ENCODE measurements around the gene GNAQ. TPM values are rescaled to one million over a fixed set of nuclear protein-coding genes. Genes with fewer than 3 reads are reported as not detected.

GNAQ gene
- total RNA-seq, 1 donor from 2014 or later: 0.20 TPM

GRCh38 chr9:77808751-77809081 is 222.9 kb downstream of the GNAQ start:
- H3K9me3 Mint-ChIP-seq: no peaks in the 10 kb centered on the region
- TF ChIP-seq CTCF (IDR thresholded peaks at IDR 0.05): no peak
- H3K27ac Mint-ChIP-seq: no peak overlapping the region
- no peak overlapping the region for H3K4me3 Mint-ChIP-seq
- ChIA-PET POLR2A (no interaction called here), CTCF (no interaction called here)
- ATAC-seq (ENCODE audit: low read depth) (no peak), DNase-seq (no peak)
- H3K36me3 Mint-ChIP-seq (ENCODE audit: low read depth): no peaks in the 10 kb centered on the region
- H3K4me1 Mint-ChIP-seq: no peaks in the 10 kb centered on the region
- intact Hi-C loops (cut with micrococcal nuclease): no loop called here
- no peaks in the 10 kb centered on the region for H3K27me3 Mint-ChIP-seq

- POLR2A ChIA-PET: no interaction called here
- no peak overlapping the region for H3K27ac Mint-ChIP-seq
- no peaks in the 10 kb centered on the region for H3K4me1 Mint-ChIP-seq
- ATAC-seq (ENCODE audit: low read depth) (no peak), DNase-seq (no peak)
- H3K27me3 Mint-ChIP-seq: no peaks in the 10 kb centered on the region
- no peaks in the 10 kb centered on the region for H3K9me3 Mint-ChIP-seq
- TF ChIP-seq CTCF (IDR thresholded peaks at IDR 0.05): no peak
- H3K4me3 Mint-ChIP-seq: no peak overlapping the region
- intact Hi-C loops (cut with micrococcal nuclease): no loop called here
- no peaks in the 10 kb centered on the region for H3K36me3 Mint-ChIP-seq (ENCODE audit: low read depth)
- CTCF ChIA-PET: no interaction called here
Measured at GRCh38 chr9:77807846-77808750, 223.5 kb downstream of the GNAQ start.

- ATAC-seq (ENCODE audit: low read depth) (no peak), DNase-seq (no peak)
- POLR2A ChIA-PET: no interaction called here
- H3K27ac Mint-ChIP-seq: no peak overlapping the region
- intact Hi-C loops (cut with micrococcal nuclease): no loop called here
- no peak for TF ChIP-seq CTCF (IDR thresholded peaks at IDR 0.05)
- no peaks in the 10 kb centered on the region for H3K36me3 Mint-ChIP-seq (ENCODE audit: low read depth)
- H3K9me3 Mint-ChIP-seq: no peaks in the 10 kb centered on the region
- H3K4me1 Mint-ChIP-seq: no peaks in the 10 kb centered on the region
- H3K27me3 Mint-ChIP-seq: no peaks in the 10 kb centered on the region
- CTCF ChIA-PET: no interaction called here
- no peak overlapping the region for H3K4me3 Mint-ChIP-seq
Measured at GRCh38 chr9:77807281-77807683, 224.3 kb downstream of the GNAQ start.

- TF ChIP-seq CTCF (IDR thresholded peaks at IDR 0.05): no peak
- ATAC-seq (ENCODE audit: low read depth) (no peak), DNase-seq (no peak)
- Mint-ChIP-seq H3K36me3 (ENCODE audit: low read depth) (no peaks in the 10 kb centered on the region), H3K9me3 (no peaks in the 10 kb centered on the region), H3K4me3 (no peak overlapping the region), H3K27ac (no peak overlapping the region), H3K27me3 (no peaks in the 10 kb centered on the region), H3K4me1 (no peaks in the 10 kb centered on the region)
- intact Hi-C loops (cut with micrococcal nuclease): no loop called here
- ChIA-PET CTCF (no interaction called here), POLR2A (no interaction called here)
Measured at GRCh38 chr9:77806741-77807140, 224.9 kb downstream of the GNAQ start.

GRCh38 chr9:77805810-77806209 is 225.8 kb downstream of the GNAQ start:
- ATAC-seq (ENCODE audit: low read depth): no peak
- POLR2A ChIA-PET: no interaction called here
- Mint-ChIP-seq H3K27me3 (no peaks in the 10 kb centered on the region), H3K9me3 (peaks cover 3% of the 10 kb centered on the region), H3K4me1 (no peaks in the 10 kb centered on the region), H3K27ac (no peak overlapping the region), H3K4me3 (no peak overlapping the region), H3K36me3 (ENCODE audit: low read depth) (no peaks in the 10 kb centered on the region)
- CTCF ChIA-PET: no interaction called here
- no peak for DNase-seq
- no peak for TF ChIP-seq CTCF (IDR thresholded peaks at IDR 0.05)
- intact Hi-C loops (cut with micrococcal nuclease): no loop called here
